ENCODE data around the gene TMEM170A.

DNA sequence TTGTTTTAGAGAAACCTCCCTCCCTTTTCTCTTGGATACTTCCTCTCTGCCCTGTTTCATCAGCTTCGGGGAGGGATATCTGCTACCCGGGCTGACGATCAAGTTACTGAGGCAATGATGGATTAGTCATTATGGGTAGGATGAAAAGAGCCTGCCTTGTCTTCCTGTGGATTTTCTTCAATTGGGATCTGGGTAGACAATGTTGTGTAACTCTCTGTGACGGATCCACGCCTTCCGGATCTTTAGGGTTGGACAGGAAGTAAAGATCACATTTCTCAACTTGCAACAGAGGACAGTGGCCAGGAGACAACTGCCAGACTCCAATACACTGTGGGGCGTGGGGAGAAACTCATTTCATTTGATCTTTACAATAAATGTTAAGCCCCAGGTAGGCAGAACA, 42.1 kb upstream of the TMEM170A start:
- TF ChIP-seq, protein P1, sequence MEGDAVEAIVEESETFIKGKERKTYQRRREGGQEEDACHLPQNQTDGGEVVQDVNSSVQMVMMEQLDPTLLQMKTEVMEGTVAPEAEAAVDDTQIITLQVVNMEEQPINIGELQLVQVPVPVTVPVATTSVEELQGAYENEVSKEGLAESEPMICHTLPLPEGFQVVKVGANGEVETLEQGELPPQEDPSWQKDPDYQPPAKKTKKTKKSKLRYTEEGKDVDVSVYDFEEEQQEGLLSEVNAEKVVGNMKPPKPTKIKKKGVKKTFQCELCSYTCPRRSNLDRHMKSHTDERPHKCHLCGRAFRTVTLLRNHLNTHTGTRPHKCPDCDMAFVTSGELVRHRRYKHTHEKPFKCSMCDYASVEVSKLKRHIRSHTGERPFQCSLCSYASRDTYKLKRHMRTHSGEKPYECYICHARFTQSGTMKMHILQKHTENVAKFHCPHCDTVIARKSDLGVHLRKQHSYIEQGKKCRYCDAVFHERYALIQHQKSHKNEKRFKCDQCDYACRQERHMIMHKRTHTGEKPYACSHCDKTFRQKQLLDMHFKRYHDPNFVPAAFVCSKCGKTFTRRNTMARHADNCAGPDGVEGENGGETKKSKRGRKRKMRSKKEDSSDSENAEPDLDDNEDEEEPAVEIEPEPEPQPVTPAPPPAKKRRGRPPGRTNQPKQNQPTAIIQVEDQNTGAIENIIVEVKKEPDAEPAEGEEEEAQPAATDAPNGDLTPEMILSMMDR (conservative IDR thresholded peaks at IDR 0.05; ENCODE audit: low read length) = no peak
- TF ChIP-seq EZH2phosphoT487 (IDR thresholded peaks at IDR 0.05; ENCODE audit: borderline replicate concordance, low read depth, low read length) = no peak
